Endothelial cell (in vitro differentiated cells): Measurements from ENCODE around the gene RWDD3. TPM values are rescaled to one million over a fixed set of nuclear protein-coding genes. Genes with fewer than 3 reads are reported as not detected.

Experiments used
- DNase-seq: peaks from one replicate; pipeline ENCODE4 v3.0.0; 2021; ENCODE audit warnings: low spot score
- H3K27ac Mint-ChIP-seq: one replicate; pipeline ENCODE4 v1.8.0; 2021; ENCODE audit warnings: mixed read lengths, inconsistent platforms; ENCODE audit not compliant: unreplicated experiment
- H3K27me3 Mint-ChIP-seq: one replicate; pipeline ENCODE4 v1.8.0; 2021; ENCODE audit warnings: mild to moderate bottlenecking, moderate library complexity, mixed read lengths, inconsistent platforms; ENCODE audit not compliant: unreplicated experiment
- H3K36me3 Mint-ChIP-seq: one replicate; pipeline ENCODE4 v1.8.0; 2021; ENCODE audit warnings: mild to moderate bottlenecking, low read depth, mixed read lengths, inconsistent platforms; ENCODE audit not compliant: unreplicated experiment
- H3K4me1 Mint-ChIP-seq: one replicate; pipeline ENCODE4 v1.8.0; 2021; ENCODE audit warnings: mild to moderate bottlenecking, mixed read lengths, inconsistent platforms; ENCODE audit not compliant: unreplicated experiment
- H3K4me3 Mint-ChIP-seq: one replicate; pipeline ENCODE4 v1.8.0; 2021; ENCODE audit warnings: mild to moderate bottlenecking, mixed read lengths, inconsistent platforms; ENCODE audit not compliant: unreplicated experiment
- H3K9me3 Mint-ChIP-seq: one replicate; pipeline ENCODE4 v1.8.0; 2021; ENCODE audit warnings: mixed read lengths, inconsistent platforms; ENCODE audit not compliant: unreplicated experiment
- total RNA-seq: library from RNA; stranded (reverse); fragmentation: NEBNext Ultra II Directional; extraction: Animal tissue kit (Norgen Biotek cat#: 25700); gene quantifications from one replicate; pipeline ENCODE4 v1.2.1, GENCODE V29; 2021; ENCODE audit not compliant: unreplicated experiment
- TF ChIP-seq, protein P1 (sequence below): fragments of 200-600 bp; sonication (generic); IDR thresholded peaks from one replicate; pipeline ENCODE4 v1.5.0; 2021; ENCODE audit warnings: antibody characterized with exemption; ENCODE audit not compliant: unreplicated experiment

The RWDD3 gene
- total RNA-seq, 1 donor from 2014 or later = 31.4 TPM

DNA sequence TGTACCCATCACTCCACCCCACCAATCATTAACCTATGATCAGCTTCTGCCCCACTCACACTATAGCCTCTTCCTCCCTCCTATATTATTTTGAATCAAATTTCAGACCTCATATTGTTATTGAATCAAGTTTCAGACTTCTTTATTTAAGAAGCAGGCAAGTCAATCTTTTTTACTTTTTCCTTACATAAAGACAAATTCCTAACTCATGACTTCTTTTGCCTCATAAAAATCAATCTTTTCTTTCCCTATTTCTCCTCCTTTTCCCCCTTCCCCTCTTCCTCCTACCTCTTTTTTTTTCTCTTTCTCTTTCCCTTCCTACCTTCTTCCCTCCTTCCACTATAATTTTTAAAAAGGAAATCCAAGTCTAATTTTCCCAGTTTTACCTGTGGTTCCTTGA, 4.3 kb upstream of the RWDD3 start:
- Mint-ChIP-seq H3K4me1 (peaks cover 7% of the 10 kb centered on the region), H3K9me3 (no peaks in the 10 kb centered on the region), H3K4me3 (no peak overlapping the region), H3K36me3 (no peaks in the 10 kb centered on the region), H3K27ac (no peak overlapping the region), H3K27me3 (peaks cover 5% of the 10 kb centered on the region)
- TF ChIP-seq, protein P1, sequence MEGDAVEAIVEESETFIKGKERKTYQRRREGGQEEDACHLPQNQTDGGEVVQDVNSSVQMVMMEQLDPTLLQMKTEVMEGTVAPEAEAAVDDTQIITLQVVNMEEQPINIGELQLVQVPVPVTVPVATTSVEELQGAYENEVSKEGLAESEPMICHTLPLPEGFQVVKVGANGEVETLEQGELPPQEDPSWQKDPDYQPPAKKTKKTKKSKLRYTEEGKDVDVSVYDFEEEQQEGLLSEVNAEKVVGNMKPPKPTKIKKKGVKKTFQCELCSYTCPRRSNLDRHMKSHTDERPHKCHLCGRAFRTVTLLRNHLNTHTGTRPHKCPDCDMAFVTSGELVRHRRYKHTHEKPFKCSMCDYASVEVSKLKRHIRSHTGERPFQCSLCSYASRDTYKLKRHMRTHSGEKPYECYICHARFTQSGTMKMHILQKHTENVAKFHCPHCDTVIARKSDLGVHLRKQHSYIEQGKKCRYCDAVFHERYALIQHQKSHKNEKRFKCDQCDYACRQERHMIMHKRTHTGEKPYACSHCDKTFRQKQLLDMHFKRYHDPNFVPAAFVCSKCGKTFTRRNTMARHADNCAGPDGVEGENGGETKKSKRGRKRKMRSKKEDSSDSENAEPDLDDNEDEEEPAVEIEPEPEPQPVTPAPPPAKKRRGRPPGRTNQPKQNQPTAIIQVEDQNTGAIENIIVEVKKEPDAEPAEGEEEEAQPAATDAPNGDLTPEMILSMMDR = no peak
- no peak for DNase-seq

DNA sequence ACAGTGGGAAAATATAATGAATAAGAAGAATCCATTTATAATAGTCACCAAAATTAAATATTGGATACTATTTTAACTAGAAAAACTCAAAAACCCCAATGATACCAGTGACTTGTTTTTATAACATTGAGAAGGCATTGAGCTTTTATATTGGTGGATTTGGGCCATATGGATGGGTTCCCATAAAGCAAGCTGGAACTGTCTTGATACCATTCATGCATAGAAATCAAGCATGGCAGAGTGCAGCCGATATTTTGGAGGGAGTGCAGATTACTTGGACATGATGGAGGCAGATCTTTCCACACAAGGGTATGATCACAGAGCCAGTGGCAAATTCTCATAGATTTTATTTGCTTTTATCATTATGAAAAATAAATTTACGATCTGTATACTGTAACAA, 3.8 kb upstream of the RWDD3 start:
- no peaks in the 10 kb centered on the region for H3K36me3 Mint-ChIP-seq

DNA sequence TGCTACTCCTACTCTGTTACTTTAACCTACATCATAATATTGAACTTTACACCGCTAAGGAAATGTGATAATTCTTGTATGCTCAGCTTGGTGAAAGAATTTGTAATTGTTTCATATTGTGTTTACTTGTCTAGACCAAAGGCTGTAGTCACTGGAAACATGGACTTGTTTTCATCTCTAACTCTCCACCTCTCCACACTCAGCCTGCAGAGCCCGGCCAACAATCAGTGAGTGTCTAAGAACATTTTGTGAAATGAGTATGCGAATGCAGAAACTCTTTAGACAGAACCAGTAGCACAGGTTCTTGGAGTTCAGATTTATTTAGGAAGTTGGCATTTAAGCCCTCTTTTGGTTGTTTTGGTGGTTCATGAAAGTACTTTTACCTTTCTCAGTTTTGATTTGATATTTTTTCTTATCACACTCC, 3.2 kb upstream of the RWDD3 start:
- TF ChIP-seq, protein P1 = no peak
- Mint-ChIP-seq H3K27ac (no peak overlapping the region), H3K27me3 (peaks cover 6% of the 10 kb centered on the region), H3K4me3 (no peak overlapping the region), H3K36me3 (no peaks in the 10 kb centered on the region), H3K4me1 (peaks cover 10% of the 10 kb centered on the region), H3K9me3 (no peaks in the 10 kb centered on the region)
- no peak for DNase-seq

More for the DNA sequence above, 3.8 kb upstream of the RWDD3 start:
- TF ChIP-seq, protein P1 = no peak
- DNase-seq = no peak
- H3K27me3 Mint-ChIP-seq = peaks cover 5% of the 10 kb centered on the region
- no peak overlapping the region for H3K4me3 Mint-ChIP-seq
- peaks cover 7% of the 10 kb centered on the region for H3K4me1 Mint-ChIP-seq
- H3K9me3 Mint-ChIP-seq = no peaks in the 10 kb centered on the region
- no peak overlapping the region for H3K27ac Mint-ChIP-seq

DNA sequence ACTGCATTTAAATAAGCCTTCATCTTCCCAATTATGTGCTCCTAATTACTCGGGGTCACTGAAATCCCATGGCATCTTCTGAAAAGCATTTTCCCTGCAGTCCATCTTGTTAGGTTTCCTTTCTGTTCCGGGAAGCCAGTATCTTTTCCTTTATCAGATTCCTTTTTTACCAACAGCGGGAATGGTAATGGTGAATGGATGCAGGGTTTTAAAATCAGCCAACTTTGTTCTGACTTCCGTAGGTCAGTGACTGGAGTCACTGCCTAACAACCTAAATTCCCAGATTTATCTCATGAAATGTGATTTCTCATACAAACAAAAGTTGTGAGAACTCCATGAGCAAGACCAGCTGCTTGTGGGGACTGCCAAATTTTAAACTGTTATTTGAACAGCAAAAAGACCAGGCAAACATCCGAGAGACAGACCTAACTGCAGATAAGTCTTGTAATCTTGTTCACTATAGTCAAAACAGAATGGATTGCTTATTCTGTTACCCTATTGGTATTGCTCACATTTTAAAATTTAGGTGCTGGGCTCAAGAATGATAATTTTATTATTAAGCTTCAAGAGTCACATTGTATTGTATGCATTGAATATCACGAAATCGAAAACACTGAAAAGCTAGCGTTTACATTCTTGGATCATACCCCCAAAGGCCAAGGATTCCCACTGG, 1.2 kb upstream of the RWDD3 start:
- Mint-ChIP-seq H3K9me3 (no peaks in the 10 kb centered on the region), H3K4me3 (peak overlapping the region; percentile 90), H3K4me1 (peaks cover 6% of the 10 kb centered on the region), H3K36me3 (no peaks in the 10 kb centered on the region), H3K27ac (no peak overlapping the region), H3K27me3 (peaks cover 6% of the 10 kb centered on the region)
- DNase-seq = no peak
- TF ChIP-seq, protein P1 = no peak

DNA sequence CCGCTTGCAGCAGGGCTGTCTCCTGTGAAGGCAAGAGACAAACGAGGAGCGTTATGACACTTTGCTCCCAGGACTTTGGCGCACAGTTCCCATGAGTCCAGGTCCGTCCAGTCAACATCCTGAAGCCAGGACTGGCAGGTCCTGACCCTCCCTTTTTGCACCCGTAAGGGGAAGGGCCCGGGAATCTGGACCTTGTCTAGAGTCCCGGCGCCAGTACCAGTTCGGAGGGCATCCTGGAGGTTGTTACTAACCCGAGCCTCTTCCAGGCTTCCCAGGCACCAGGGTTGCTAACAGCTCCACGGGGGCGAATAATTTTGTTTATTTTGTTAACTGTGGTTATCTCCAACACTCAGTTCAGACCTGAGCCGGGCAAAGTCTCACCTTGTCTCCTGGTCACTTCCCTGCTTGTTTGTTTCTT, 682 bp upstream of the RWDD3 start:
- TF ChIP-seq, protein P1 = no peak
- Mint-ChIP-seq H3K27me3 (peaks cover 6% of the 10 kb centered on the region), H3K36me3 (no peaks in the 10 kb centered on the region), H3K4me3 (peak overlapping the region; percentile 90), H3K4me1 (peaks cover 6% of the 10 kb centered on the region), H3K27ac (peak overlapping the region; percentile 48), H3K9me3 (no peaks in the 10 kb centered on the region)
- no peak for DNase-seq
